Mammary epithelial cell (primary cell): Measurements from ENCODE around the gene SPRED1.

ENCODE experiments used
- CTCF ChIP-seq, 2 donors: IDR thresholded peaks in 1 of 2; conservative IDR thresholded peaks in 1 of 2; 2 replicates each; pipeline ENCODE4 v1.5.1; 2011 to 2012; ENCODE audit warnings: inconsistent platforms in 2 of 2, low read length in 2 of 2, mild to moderate bottlenecking in 2 of 2, control low read depth in 1 of 2, low read depth in 1 of 2; ENCODE audit not compliant: insufficient read depth in 1 of 2; ENCODE audit errors: extremely low read depth in 1 of 2
- EZH2 ChIP-seq: IDR thresholded peaks from 2 replicates; pipeline ENCODE4 v1.6.1; 2012; ENCODE audit warnings: low read length, inconsistent platforms, borderline replicate concordance

GRCh38 chr15:38325648-38325990, 73.0 kb downstream of the SPRED1 start:
- TF ChIP-seq EZH2: no peak
- no peak for TF ChIP-seq CTCF (conservative IDR thresholded peaks at IDR 0.05 in 1 of 2, IDR thresholded peaks at IDR 0.05 in 1 of 2; ENCODE audit: extremely low read depth in 1 of 2, insufficient read depth in 1 of 2, low read depth in 1 of 2, low read length in 2 of 2)
